Lung (tissue), 12 donors: Measurements from ENCODE around the gene NEU2. TPM values are rescaled to one million over a fixed set of nuclear protein-coding genes. Genes with fewer than 3 reads are reported as not detected.

Source experiments
- ATAC-seq: fragments of 200-7000 bp; cut with Tn5 transposase; one replicate; pipeline ENCODE4 v1.9.1; 2020; ENCODE audit warnings: moderate number of reproducible peaks; ENCODE audit not compliant: insufficient read depth, low FRiP score
- DNase-seq, 3 donors: peaks; one replicate each; pipeline ENCODE4 v3.0.0-alpha.2; 2013 to 2017
- H3K27ac ChIP-seq, 2 donors: one replicate each; pipeline ENCODE4 v1.5.1; 2013; ENCODE audit warnings: mild to moderate bottlenecking in 2 of 2, moderate library complexity in 2 of 2, control low read depth in 1 of 2, inconsistent platforms in 1 of 2, low read depth in 1 of 2, low read length in 1 of 2
- H3K27me3 ChIP-seq, 3 donors: one replicate each; pipeline ENCODE4 v1.5.1; 2013; ENCODE audit warnings: low read length in 2 of 3; ENCODE audit not compliant: control insufficient read depth in 3 of 3, insufficient read depth in 3 of 3
- H3K36me3 ChIP-seq, 4 donors: one replicate each; pipeline ENCODE4 v1.5.1; 2013; ENCODE audit warnings: low read length in 4 of 4, mild to moderate bottlenecking in 1 of 4, moderate library complexity in 1 of 4; ENCODE audit not compliant: control insufficient read depth in 4 of 4, insufficient read depth in 4 of 4
- H3K4me1 ChIP-seq, 5 donors: one replicate each; pipeline ENCODE4 v1.5.1; 2013; ENCODE audit warnings: low read length in 5 of 5, mild to moderate bottlenecking in 2 of 5, moderate library complexity in 1 of 5; ENCODE audit not compliant: control insufficient read depth in 5 of 5, insufficient read depth in 5 of 5
- H3K4me3 ChIP-seq: one replicate; pipeline ENCODE4 v1.5.1; 2013; ENCODE audit warnings: mild to moderate bottlenecking, control low read depth, moderate library complexity
- H3K9ac ChIP-seq, 2 donors: one replicate each; pipeline ENCODE4 v1.5.1; 2013; ENCODE audit warnings: low read length in 2 of 2, control low read depth in 1 of 2; ENCODE audit not compliant: insufficient read depth in 1 of 2
- H3K9me3 ChIP-seq, 4 donors: one replicate each; pipeline ENCODE4 v1.5.1; 2013; ENCODE audit warnings: low read length in 3 of 4, mild to moderate bottlenecking in 1 of 4, moderate library complexity in 1 of 4; ENCODE audit not compliant: control insufficient read depth in 4 of 4, insufficient read depth in 3 of 4
- CTCF ChIP-seq: IDR thresholded peaks from 2 replicates; pipeline ENCODE4 v1.5.1; 2012; ENCODE audit warnings: mild to moderate bottlenecking; ENCODE audit errors: control extremely low read depth, extremely low read depth
- WGBS, 2 donors: extraction: QIAGEN DNeasy Blood & Tissue Kit; methylation state at CpG; one replicate each; pipeline ENCODE4 v1.1.7; 2013; 5-methylcytosine and 5-hydroxymethylcytosine counted together
- polyA plus RNA-seq, 2 donors: library from polyadenylated mRNA; stranded (reverse); fragments of 200-250 nt; gene quantifications; one replicate each; pipeline ENCODE4 v1.2.1, GENCODE V29; 2013
- total RNA-seq, 2 donors: library from RNA; depleted of rRNA in 1 of 2; stranded (reverse); fragments of >200 nt in 1 of 2; gene quantifications; one replicate each; pipeline ENCODE4 v1.2.1, GENCODE V29; 2014 to 2021
- donor health status: control.
- donor health status: control.
- donor health status: Bipolar disorder and iron deficiency.
- donor health status: healthy.
- donor health status: DM: yes; HTN: yes; CAD: no.

Gene NEU2
- total and polyA plus RNA-seq, 4 donors, result not detected

- no peak for TF ChIP-seq CTCF
- Histone ChIP-seq H3K27ac (no peak overlapping the region), H3K9me3 (no peaks in the 10 kb centered on the region), H3K4me3 (no peak overlapping the region), H3K9ac (no peak overlapping the region), H3K27me3 (no peaks in the 10 kb centered on the region), H3K36me3 (no peaks in the 10 kb centered on the region), H3K4me1 (no peaks in the 10 kb centered on the region)
- no peak for ATAC-seq
- WGBS, 2 donors, result 96 to 97% methylated on average over 23 of the region's 23 CpGs
- DNase-seq, result no peak
Measured at GRCh38 chr2:233035426-233036161, 3.1 kb downstream of the NEU2 start.

- 91 to 94% methylated on average over 12 of the region's 12 CpGs for WGBS, 2 donors
- DNase-seq, result no peak
- no peak for TF ChIP-seq CTCF
- H3K4me1 ChIP-seq, result no peaks in the 10 kb centered on the region
- no peaks in the 10 kb centered on the region for H3K36me3 ChIP-seq
- no peaks in the 10 kb centered on the region for H3K27me3 ChIP-seq
- no peak overlapping the region for H3K27ac ChIP-seq
- no peak overlapping the region for H3K4me3 ChIP-seq
- no peak for ATAC-seq
- H3K9ac ChIP-seq, result no peak overlapping the region
- no peaks in the 10 kb centered on the region for H3K9me3 ChIP-seq
Measured at GRCh38 chr2:233036162-233036838, 3.8 kb downstream of the NEU2 start.

- no peak for ATAC-seq
- Histone ChIP-seq H3K9ac (no peak overlapping the region), H3K27me3 (no peaks in the 10 kb centered on the region), H3K9me3 (no peaks in the 10 kb centered on the region), H3K4me3 (no peak overlapping the region), H3K4me1 (no peaks in the 10 kb centered on the region), H3K36me3 (no peaks in the 10 kb centered on the region), H3K27ac (no peak overlapping the region)
- 82 to 90% methylated on average over 2 of the region's 2 CpGs for WGBS, 2 donors
- DNase-seq, result no peak
- TF ChIP-seq CTCF, result no peak
Measured at GRCh38 chr2:233037078-233037477, 4.6 kb downstream of the NEU2 start.
